Measurements from ENCODE around the gene TXNDC16. TPM values are rescaled to one million over a fixed set of nuclear protein-coding genes. Genes with fewer than 3 reads are reported as not detected.

Gene TXNDC16
- total RNA-seq, 2 experiments from 2014 or later = 21.6 to 26.5 TPM

GRCh38 chr14:52547027-52547426 lies 5.3 kb downstream of the TXNDC16 start:
- no TSS peak for BruUV-seq (replicated peaks)
- intact Hi-C loops (cut with micrococcal nuclease; ENCODE audit: unreplicated experiment) = loop anchor here (5.0 kb wide), 1 partner anchor 895 kb away; the partner anchor contains the start of gene FRMD6

DNA sequence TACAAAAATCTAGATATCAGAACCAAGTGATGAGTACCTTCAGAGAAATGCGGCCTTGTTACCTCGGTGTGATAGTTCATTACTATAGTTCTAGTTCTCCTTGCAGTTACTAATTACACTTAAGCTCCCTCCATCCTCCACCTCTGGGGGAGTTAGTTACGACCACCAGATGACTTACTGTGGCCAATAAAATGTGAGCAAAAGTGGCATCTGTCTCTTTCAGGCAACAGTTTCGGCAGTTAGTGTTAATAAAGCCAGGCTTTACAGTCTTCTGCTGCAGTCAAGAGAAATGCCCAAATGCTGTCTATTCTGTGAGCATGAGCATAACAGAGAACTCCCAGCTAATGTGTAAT lies 6.0 kb downstream of the TXNDC16 start:
- POLR2A ChIA-PET = interaction anchor here (0.5 to 1.7 kb wide), 7 partner anchors 9 to 699 kb away, joined by 3 to 12 read pairs (median 4); no protein-coding TSS in a partner anchor
- peaks cover 45% of the 10 kb centered on the region for H3K36me3 ChIP-seq (ENCODE audit: insufficient read depth, low read length)
- peak overlapping the region; percentile 76 for H3K4me2 ChIP-seq (ENCODE audit: low read length)
- H3K79me2 ChIP-seq (ENCODE audit: insufficient read depth, low read depth, low read length) = peaks cover 81% of the 10 kb centered on the region
- peak; percentile 62 for DNase-seq (ENCODE audit: low spot score)
- H2AFZ ChIP-seq (ENCODE audit: low read length) = peak overlapping the region; percentile 81
- peak overlapping the region; percentile 55 for H3K4me3 ChIP-seq (ENCODE audit: low read depth, low read length, poor library complexity, severe bottlenecking)
- peak overlapping the region; percentile 84 for H3K27ac ChIP-seq (ENCODE audit: low read depth, low read length, poor library complexity, severe bottlenecking)
- no peaks in the 10 kb centered on the region; the same call in 1 of the 2 replicates for H3K9me3 ChIP-seq (ENCODE audit: low read length)
- BruUV-seq (replicated peaks) = no TSS peak
- TF ChIP-seq EZH2phosphoT487 (IDR thresholded peaks at IDR 0.05; ENCODE audit: borderline replicate concordance, low read depth, low read length) = no peak
- TF ChIP-seq, protein P1, sequence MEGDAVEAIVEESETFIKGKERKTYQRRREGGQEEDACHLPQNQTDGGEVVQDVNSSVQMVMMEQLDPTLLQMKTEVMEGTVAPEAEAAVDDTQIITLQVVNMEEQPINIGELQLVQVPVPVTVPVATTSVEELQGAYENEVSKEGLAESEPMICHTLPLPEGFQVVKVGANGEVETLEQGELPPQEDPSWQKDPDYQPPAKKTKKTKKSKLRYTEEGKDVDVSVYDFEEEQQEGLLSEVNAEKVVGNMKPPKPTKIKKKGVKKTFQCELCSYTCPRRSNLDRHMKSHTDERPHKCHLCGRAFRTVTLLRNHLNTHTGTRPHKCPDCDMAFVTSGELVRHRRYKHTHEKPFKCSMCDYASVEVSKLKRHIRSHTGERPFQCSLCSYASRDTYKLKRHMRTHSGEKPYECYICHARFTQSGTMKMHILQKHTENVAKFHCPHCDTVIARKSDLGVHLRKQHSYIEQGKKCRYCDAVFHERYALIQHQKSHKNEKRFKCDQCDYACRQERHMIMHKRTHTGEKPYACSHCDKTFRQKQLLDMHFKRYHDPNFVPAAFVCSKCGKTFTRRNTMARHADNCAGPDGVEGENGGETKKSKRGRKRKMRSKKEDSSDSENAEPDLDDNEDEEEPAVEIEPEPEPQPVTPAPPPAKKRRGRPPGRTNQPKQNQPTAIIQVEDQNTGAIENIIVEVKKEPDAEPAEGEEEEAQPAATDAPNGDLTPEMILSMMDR (conservative IDR thresholded peaks at IDR 0.05; ENCODE audit: low read length) = no peak
- peaks cover 58% of the 10 kb centered on the region for H3K4me1 ChIP-seq (ENCODE audit: insufficient read depth, low read length, poor library complexity, severe bottlenecking)
- intact Hi-C loops (cut with micrococcal nuclease; ENCODE audit: unreplicated experiment) = loop anchor here (5.0 kb wide), 1 partner anchor 894 kb away; the partner anchor contains the start of gene FRMD6
- H3K9me2 ChIP-seq (ENCODE audit: insufficient read depth, low read length) = no peaks in the 10 kb centered on the region
- CTCF ChIA-PET (ENCODE audit: unreplicated experiment) = interaction anchor here (1.3 kb wide), 1 partner anchor 10 kb away, joined by 3 read pairs; no protein-coding TSS in a partner anchor
- 0 out of 2 replicates have a peak, but pooled peaks cover 6% of the 10 kb centered on the region for H4K20me1 ChIP-seq (ENCODE audit: insufficient read depth, low read length)

More at GRCh38 chr14:52547027-52547426, 5.3 kb downstream of the TXNDC16 start:
- TF ChIP-seq EZH2phosphoT487 (IDR thresholded peaks at IDR 0.05; ENCODE audit: borderline replicate concordance, low read depth, low read length) = no peak
- TF ChIP-seq, protein P1 (conservative IDR thresholded peaks at IDR 0.05; ENCODE audit: low read length) = no peak
- Histone ChIP-seq H3K9me2 (ENCODE audit: insufficient read depth, low read length) (no peaks in the 10 kb centered on the region), H3K9me3 (ENCODE audit: low read length) (no peaks in the 10 kb centered on the region; the same call in 1 of the 2 replicates), H3K4me2 (ENCODE audit: low read length) (peak overlapping the region; percentile 76), H3K4me1 (ENCODE audit: insufficient read depth, low read length, poor library complexity, severe bottlenecking) (peaks cover 58% of the 10 kb centered on the region), H3K4me3 (ENCODE audit: low read depth, low read length, poor library complexity, severe bottlenecking) (peak overlapping the region; percentile 55), H3K36me3 (ENCODE audit: insufficient read depth, low read length) (peaks cover 38% of the 10 kb centered on the region), H3K79me2 (ENCODE audit: insufficient read depth, low read depth, low read length) (peaks cover 88% of the 10 kb centered on the region), H2AFZ (ENCODE audit: low read length) (peak overlapping the region; percentile 81; the same call in 1 of the 2 replicates), H3K27ac (ENCODE audit: low read depth, low read length, poor library complexity, severe bottlenecking) (peak overlapping the region; percentile 84), H4K20me1 (ENCODE audit: insufficient read depth, low read length) (0 out of 2 replicates have a peak, but pooled peaks cover 6% of the 10 kb centered on the region)
- ChIA-PET CTCF (ENCODE audit: unreplicated experiment) (interaction anchor here (1.3 kb wide), 1 partner anchor 11 kb away, joined by 3 read pairs; no protein-coding TSS in a partner anchor), POLR2A (interaction anchor here (0.5 to 1.7 kb wide), 5 partner anchors 8 to 519 kb away, joined by 3 to 12 read pairs (median 4); no protein-coding TSS in a partner anchor)
- peak; percentile 21 for DNase-seq (ENCODE audit: low spot score)

All from OCI-LY7 (cell line).